GM21786 (cell line): Measurements from ENCODE around the gene GRID2.
A peak's percentile ranks its signal among the peaks of the same experiment; 100 is the strongest.

Experiments
- ATAC-seq: cut with Tn5 transposase; IDR thresholded peaks from one replicate; pipeline ENCODE4 v1.9.1; 2021; ENCODE audit not compliant: unreplicated experiment

GRID2 gene

GRCh38 chr4:93467484-93468155 is 1163.9 kb downstream of the GRID2 start:
- ATAC-seq = no peak

- ATAC-seq = no peak
These were observed 1165.8 kb downstream of the GRID2 start for GRCh38 chr4:93469560-93469959.

DNA sequence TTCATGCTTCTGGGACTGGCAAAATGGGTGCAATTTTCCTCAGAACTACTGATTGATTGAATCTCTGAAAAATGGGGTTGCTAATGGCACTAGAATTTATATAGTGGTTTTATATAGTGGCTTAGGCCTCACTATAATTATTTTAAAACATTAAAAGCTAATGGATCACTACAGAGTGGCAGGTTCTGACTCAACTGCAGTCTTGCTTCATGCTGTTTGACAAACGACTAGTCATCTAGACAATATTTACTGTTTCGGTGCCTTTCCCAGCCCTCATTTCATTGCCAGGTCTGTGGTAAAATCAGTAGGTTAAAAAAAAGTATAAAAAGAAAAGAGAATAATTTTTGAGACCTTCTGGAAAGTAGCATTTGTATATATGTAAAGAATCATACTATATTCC is 1172.0 kb downstream of the GRID2 start:
- ATAC-seq = no peak

DNA sequence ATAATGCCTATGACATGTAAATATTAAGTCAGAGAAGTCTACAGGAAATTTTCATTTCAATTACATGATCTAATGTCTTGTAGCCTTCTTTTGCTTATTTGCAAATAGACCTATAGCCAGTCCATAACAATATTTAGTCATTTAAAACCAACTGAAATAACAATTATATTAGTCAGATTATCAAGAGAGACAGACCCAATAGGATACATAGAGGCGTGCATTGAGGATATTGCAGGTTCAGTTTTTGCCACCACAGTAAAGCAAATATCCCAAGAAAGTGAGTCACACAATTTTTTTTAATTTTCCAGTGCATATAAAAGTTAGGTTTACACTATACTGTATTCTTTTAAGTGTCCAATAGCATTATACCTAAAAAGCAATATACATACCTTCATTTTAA is 1175.0 kb downstream of the GRID2 start:
- ATAC-seq = no peak

GRCh38 chr4:93480452-93480851 is 1176.7 kb downstream of the GRID2 start:
- ATAC-seq = no peak

GRCh38 chr4:93495346-93495745 is 1191.6 kb downstream of the GRID2 start:
- ATAC-seq = no peak

GRCh38 chr4:93501244-93501643 is 1197.5 kb downstream of the GRID2 start:
- no peak for ATAC-seq

- no peak for ATAC-seq
These were observed 1198.2 kb downstream of the GRID2 start for GRCh38 chr4:93501946-93502345.

DNA sequence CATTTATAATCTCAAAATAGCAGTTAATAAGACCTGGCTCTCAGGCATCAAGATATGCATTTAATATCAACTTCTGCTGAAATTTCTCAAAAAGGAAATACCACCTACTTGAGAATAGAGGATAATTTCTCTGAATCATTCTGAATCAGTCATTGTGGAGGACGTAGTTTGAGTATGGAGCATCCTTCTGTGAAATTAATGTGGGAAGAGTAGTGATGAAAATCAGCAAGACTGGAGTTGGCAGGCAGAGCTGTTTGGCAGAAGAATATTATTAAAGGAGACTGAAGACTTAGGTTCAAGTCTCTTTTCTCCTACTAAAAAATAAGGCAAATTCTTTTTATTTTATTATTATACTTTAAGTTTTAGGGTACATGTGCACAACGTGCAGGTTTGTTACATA is 1199.2 kb downstream of the GRID2 start:
- no peak for ATAC-seq

GRCh38 chr4:93513851-93514250 is 1210.1 kb downstream of the GRID2 start:
- ATAC-seq = no peak

DNA sequence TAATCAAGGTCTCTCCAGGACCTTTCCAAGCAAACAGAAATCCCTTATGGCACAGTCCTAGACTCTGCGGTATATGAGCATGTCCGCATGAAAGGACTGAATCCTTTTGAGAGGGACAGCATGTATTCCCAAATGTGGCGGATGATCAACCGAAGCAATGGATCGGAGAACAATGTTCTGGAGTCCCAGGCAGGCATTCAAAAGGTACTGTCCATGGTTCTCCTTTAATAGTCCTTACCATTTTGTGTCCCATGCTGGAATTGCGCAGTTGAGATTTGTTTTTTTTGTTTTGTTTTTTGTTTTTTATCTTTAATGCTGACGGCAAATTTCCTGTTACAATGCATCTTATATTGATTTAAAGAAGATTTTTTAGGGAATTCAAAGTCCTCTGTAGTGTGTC is 1211.4 kb downstream of the GRID2 start:
- ATAC-seq = no peak

DNA sequence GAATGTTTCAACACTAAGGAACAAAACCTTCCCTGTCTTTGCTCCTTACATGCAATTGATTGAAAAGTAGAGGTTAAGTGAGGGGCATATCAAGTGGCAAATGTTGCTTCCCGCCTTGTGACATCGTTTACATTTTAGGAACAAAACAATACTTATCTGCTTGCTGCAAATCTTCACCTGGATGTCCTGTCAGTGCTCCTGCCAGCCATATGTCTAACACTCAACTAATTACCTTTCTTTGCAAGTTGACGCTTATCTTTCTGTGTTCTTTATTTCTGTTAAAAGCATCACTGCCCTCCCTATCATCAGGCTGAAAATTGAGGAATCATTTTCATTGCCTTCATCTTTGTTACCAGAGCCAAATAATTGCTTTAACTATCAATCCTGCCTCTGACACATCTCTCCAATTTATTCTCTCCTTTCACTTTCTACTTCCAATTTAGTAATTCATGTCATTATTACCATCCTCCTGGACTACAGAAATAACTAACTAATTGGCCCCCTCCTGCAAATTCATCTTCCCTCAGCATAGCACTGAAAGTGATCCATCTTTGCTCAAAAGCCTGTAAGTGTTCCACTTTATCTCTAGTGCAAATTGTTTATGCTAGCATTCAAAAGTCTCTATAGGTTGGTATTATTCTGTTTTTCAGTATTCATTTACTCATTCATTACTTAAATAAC is 1226.1 kb downstream of the GRID2 start:
- ATAC-seq = no peak

DNA sequence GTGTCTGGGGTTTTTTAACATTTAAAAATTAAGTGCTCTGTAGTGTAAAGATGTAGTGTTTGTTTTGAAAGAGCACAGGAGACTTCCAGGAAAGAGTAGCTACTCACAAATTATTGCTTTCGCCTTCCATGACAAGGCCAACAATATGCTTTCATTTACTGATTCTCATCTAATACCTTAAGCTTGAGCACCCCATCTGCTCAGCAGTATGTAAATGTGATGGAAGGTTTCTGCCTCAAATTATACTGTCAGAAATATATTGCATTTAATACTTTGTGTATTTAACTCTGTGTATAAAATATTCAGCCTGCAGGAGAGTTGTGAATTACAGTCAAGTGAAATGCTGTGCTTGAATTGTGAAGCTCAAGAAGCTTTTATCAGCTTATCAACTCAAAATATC is 1228.5 kb downstream of the GRID2 start:
- no peak for ATAC-seq

DNA sequence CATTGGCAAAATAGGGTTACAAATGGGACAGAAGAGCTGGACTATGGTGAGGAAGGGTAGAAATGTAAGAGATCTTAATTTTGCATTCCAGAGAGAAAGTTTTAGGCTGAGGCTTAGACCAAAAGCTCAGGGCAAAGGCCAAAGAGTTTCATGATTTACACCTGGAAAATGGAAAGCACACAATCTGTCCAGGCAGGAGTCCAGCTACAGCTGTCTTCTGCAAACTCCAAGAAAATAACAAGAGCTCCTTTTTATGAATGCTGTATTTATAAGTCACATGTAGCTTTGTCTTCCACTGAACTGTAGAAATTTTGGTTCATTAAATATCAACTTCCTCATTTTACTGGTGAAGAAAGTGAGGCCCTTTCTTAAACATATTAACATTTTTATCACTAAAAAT is 1236.8 kb downstream of the GRID2 start:
- ATAC-seq = no peak

DNA sequence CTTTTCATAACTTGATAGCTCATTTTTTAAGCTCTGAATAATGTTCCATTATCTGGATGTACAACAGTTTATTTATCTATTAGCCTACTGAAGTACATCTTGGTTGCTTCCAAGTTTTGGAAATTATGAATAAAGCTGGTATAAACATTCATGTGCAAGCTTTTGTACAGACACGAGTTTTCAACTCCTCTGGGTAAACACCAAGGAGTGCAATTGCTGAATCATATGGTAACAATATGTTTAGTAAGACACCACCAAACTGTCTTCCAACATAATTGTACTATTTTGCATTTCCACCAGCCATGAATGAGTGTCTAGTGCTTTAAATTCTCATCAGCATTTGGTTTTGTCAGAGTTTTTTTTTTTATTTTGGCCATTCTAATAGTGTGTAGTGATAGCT is 1258.1 kb downstream of the GRID2 start:
- ATAC-seq = no peak

GRCh38 chr4:93568758-93569157 is 1265.0 kb downstream of the GRID2 start:
- no peak for ATAC-seq

DNA sequence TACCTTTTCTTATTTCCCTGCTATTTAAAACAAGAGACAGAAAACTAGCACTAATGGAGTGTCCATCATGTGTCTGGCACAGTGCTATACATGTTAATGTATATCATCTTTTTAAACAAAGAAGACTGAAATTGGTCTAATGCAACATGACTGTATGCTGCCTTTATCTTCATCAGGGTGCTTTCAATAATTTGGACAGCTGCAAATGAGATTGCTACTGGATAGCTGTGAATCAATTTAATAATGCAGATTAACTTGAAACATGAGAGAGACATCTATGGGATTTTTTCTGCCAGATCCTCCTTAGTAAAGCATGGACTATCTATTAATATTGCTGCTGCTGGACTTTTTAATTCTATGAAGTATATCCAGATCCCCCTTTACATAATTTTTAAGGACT is 1269.5 kb downstream of the GRID2 start:
- no peak for ATAC-seq

GRCh38 chr4:93578942-93579341 is 1275.2 kb downstream of the GRID2 start:
- ATAC-seq = no peak

DNA sequence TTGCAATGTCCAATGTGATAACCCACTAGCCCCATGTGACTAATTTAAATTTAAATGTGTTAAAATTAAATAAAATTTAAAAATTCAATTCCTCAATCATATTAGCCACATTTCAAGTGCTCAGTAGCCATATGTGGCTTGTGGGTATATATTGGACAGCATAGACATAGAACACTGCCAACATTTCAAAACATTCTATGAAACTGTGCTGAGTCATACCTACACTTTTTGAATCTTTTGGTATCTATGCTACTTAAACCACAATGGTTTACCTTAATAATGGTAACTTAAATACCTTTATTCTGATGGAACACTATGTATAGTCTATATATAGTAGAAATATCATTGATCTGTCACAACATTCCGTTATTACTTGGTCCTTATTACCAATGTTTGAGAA is 1301.4 kb downstream of the GRID2 start:
- no peak for ATAC-seq

- ATAC-seq = no peak
These were observed 1313.8 kb downstream of the GRID2 start for GRCh38 chr4:93617606-93618005.

DNA sequence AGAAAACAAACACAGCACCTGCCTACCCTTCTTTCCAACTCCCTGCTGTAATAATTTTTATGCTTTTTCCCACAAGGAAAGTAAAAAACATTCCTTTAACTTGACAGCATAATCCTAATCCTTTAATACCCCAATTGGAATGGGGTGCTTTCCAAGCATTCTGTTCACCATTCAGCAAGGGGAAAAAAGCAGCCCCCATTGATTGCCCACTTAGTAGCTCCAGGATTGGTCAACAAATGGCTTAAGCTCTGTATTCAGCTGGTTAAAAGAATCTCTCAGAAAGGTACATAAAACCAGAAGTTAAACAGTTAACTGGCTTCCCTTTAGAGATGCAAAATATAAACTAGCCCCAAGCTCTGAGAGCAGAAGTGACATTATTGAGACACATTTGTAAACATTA is 1330.0 kb downstream of the GRID2 start:
- ATAC-seq = no peak

- ATAC-seq = no peak
These were observed 1332.2 kb downstream of the GRID2 start for GRCh38 chr4:93635943-93636342.

DNA sequence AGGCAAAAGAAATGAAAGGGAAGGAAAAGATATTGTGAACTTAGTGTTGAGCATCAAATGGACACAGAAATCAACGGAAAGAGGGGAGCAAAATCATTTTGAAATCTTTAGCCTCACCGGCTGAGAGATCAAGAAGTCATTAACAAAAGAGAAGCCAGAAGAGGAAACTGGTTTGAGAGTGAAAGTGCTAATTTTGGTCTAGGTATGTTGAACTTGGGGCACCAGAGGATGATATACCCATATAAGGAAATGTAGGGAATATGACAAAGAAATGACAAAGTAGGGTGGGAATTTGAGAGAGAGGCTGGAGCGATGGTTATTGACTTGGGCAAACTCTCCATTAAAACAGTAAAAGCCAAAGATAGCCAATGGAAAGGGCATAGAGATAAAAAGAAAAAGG is 1341.4 kb downstream of the GRID2 start:
- ATAC-seq = peak; percentile 56
